HG02798 (cell line): Measurements from ENCODE around the gene IL10.

Experiments used
- ATAC-seq: cut with Tn5 transposase; IDR thresholded peaks from one replicate; pipeline ENCODE4 v1.9.1; 2021; ENCODE audit warnings: mild to moderate bottlenecking; ENCODE audit not compliant: unreplicated experiment, poor library complexity

IL10 gene

GRCh38 chr1:206738370-206739366 is 33.6 kb downstream of the IL10 start:
- no peak for ATAC-seq

- no peak for ATAC-seq
Observed at GRCh38 chr1:206737729-206738201, 34.5 kb downstream of the IL10 start.

- no peak for ATAC-seq
Observed at GRCh38 chr1:206736878-206737728, 35.2 kb downstream of the IL10 start.

- ATAC-seq = no peak
Observed at GRCh38 chr1:206735553-206736031, 36.7 kb downstream of the IL10 start.

- ATAC-seq = no peak
Observed at GRCh38 chr1:206734499-206735142, 37.7 kb downstream of the IL10 start.

- no peak for ATAC-seq
Observed at GRCh38 chr1:206732992-206733391, 39.3 kb downstream of the IL10 start.

- no peak for ATAC-seq
Observed at GRCh38 chr1:206732508-206732907, 39.8 kb downstream of the IL10 start.

- ATAC-seq = no peak
Observed at GRCh38 chr1:206729507-206729906, 42.8 kb downstream of the IL10 start.

- ATAC-seq = no peak
Observed at GRCh38 chr1:206729050-206729449, 43.2 kb downstream of the IL10 start.

GRCh38 chr1:206728697-206728987 is 43.7 kb downstream of the IL10 start:
- ATAC-seq = no peak

GRCh38 chr1:206727981-206728696 is 44.2 kb downstream of the IL10 start:
- no peak for ATAC-seq

GRCh38 chr1:206725109-206725963 is 47.0 kb downstream of the IL10 start:
- ATAC-seq = no peak

- ATAC-seq = no peak
Observed at GRCh38 chr1:206723805-206724472, 48.4 kb downstream of the IL10 start.

GRCh38 chr1:206723462-206723804 is 48.9 kb downstream of the IL10 start:
- ATAC-seq = no peak

- ATAC-seq = no peak
Observed at GRCh38 chr1:206722751-206723461, 49.4 kb downstream of the IL10 start.

GRCh38 chr1:206721454-206721853 is 50.8 kb downstream of the IL10 start:
- no peak for ATAC-seq

GRCh38 chr1:206719169-206719839 is 53.0 kb downstream of the IL10 start:
- ATAC-seq = peak; percentile 43

- no peak for ATAC-seq
Observed at GRCh38 chr1:206717674-206717989, 54.7 kb downstream of the IL10 start.
